ENCODE data around the gene ELP1.

DNA sequence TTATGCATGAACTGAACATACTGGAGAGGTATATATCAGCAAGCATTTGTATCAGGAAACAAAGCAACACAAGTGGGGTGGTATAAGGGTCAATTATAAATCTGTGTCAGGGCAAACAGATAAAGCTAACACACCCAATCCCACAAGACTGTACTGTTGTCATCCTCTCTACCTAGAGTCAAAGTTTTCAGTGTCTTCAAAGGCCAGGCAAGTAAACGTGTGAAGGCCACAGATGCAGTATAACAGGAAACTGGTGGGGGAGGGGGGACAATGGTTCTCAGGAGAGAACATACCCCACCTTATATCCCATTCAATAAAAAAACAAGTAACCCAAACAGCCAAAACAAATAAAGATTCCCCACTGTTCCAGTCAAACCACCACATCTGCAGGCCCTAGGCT, 22.1 kb downstream of the ELP1 start:
- TF ChIP-seq, protein P1, sequence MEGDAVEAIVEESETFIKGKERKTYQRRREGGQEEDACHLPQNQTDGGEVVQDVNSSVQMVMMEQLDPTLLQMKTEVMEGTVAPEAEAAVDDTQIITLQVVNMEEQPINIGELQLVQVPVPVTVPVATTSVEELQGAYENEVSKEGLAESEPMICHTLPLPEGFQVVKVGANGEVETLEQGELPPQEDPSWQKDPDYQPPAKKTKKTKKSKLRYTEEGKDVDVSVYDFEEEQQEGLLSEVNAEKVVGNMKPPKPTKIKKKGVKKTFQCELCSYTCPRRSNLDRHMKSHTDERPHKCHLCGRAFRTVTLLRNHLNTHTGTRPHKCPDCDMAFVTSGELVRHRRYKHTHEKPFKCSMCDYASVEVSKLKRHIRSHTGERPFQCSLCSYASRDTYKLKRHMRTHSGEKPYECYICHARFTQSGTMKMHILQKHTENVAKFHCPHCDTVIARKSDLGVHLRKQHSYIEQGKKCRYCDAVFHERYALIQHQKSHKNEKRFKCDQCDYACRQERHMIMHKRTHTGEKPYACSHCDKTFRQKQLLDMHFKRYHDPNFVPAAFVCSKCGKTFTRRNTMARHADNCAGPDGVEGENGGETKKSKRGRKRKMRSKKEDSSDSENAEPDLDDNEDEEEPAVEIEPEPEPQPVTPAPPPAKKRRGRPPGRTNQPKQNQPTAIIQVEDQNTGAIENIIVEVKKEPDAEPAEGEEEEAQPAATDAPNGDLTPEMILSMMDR (optimal IDR thresholded peaks at IDR 0.05 in 1 of 3, IDR thresholded peaks at IDR 0.05 in 1 of 3, conservative IDR thresholded peaks at IDR 0.05 in 1 of 3; ENCODE audit: extremely low read depth in 1 of 3, insufficient read depth in 2 of 3, low read length in 3 of 3), result no peak
- TF ChIP-seq EZH2 (IDR thresholded peaks at IDR 0.05; ENCODE audit: low read length), result no peak
